SK-N-SH treated with all-trans-retinoic acid at 6 μM for 48 hours (cell line): Measurements from ENCODE around the gene CDYL.
A peak's percentile ranks its signal among the peaks of the same experiment; 100 is the strongest.

Experiments used
- ATAC-seq: fragments of 200-7000 bp; cut with Tn5 transposase; 3 replicates; pipeline ENCODE4 v1.9.1; 2020; ENCODE audit warnings: mild to moderate bottlenecking, moderate library complexity
- ARNTL ChIP-seq: fragments of 450-650 bp; formaldehyde crosslinking; IDR thresholded peaks from 2 replicates; pipeline ENCODE4 v1.5.0; 2020; ENCODE audit warnings: low read depth, mild to moderate bottlenecking, moderate library complexity, borderline replicate concordance
- BACH2 ChIP-seq: fragments of 250-450 bp; sonication (Bioruptor Pico); IDR thresholded peaks from 2 replicates; pipeline ENCODE4 v1.9.0; 2021; ENCODE audit warnings: mild to moderate bottlenecking, borderline replicate concordance
- CSDC2 ChIP-seq: fragments of 250-450 bp; sonication (Bioruptor Pico); IDR thresholded peaks from 2 replicates; pipeline ENCODE4 v1.5.0; 2020; ENCODE audit warnings: mild to moderate bottlenecking, moderate library complexity
- ESRRG ChIP-seq: fragments of 250-450 bp; sonication (Bioruptor Pico); IDR thresholded peaks from 2 replicates; pipeline ENCODE4 v1.6.1; 2021; ENCODE audit warnings: mild to moderate bottlenecking
- GLIS3 ChIP-seq: fragments of 250-450 bp; sonication (Bioruptor Pico); IDR thresholded peaks from 2 replicates; pipeline ENCODE4 v1.5.0; 2020; ENCODE audit warnings: mild to moderate bottlenecking, moderate library complexity
- ISL1 ChIP-seq: fragments of 250-450 bp; sonication (Bioruptor Pico); IDR thresholded peaks from 2 replicates; pipeline ENCODE4 v2.1.2; 2022; ENCODE audit warnings: mild to moderate bottlenecking, moderate library complexity
- OSR1 ChIP-seq: fragments of 250-450 bp; sonication (Bioruptor Pico); IDR thresholded peaks from 2 replicates; pipeline ENCODE4 v1.8.0; 2022; ENCODE audit warnings: moderate library complexity, mild to moderate bottlenecking, inconsistent platforms
- PPARA ChIP-seq: fragments of 250-450 bp; sonication (Bioruptor Pico); IDR thresholded peaks from 2 replicates; pipeline ENCODE4 v1.5.0; 2020; ENCODE audit warnings: mild to moderate bottlenecking, borderline replicate concordance
- RARB ChIP-seq: fragments of 250-450 bp; sonication (Bioruptor Pico); IDR thresholded peaks from 2 replicates; pipeline ENCODE4 v1.8.0; 2021; ENCODE audit warnings: mild to moderate bottlenecking, moderate library complexity
- SNAI2 ChIP-seq: fragments of 250-450 bp; sonication (Bioruptor Pico); IDR thresholded peaks from 2 replicates; pipeline ENCODE4 v1.5.0; 2020; ENCODE audit warnings: mild to moderate bottlenecking, moderate library complexity
- TCF4 ChIP-seq: fragments of 250-450 bp; sonication (Bioruptor Pico); IDR thresholded peaks from 2 replicates; pipeline ENCODE4 v1.8.0; 2021; ENCODE audit warnings: mild to moderate bottlenecking, moderate library complexity, borderline replicate concordance
- TOX ChIP-seq: fragments of 250-450 bp; sonication (Bioruptor Pico); IDR thresholded peaks from 2 replicates; pipeline ENCODE4 v1.8.0; 2021; ENCODE audit warnings: mild to moderate bottlenecking, moderate library complexity, borderline replicate concordance
- TSHZ2 ChIP-seq: fragments of 250-450 bp; sonication (Bioruptor Pico); IDR thresholded peaks from 2 replicates; pipeline ENCODE4 v1.5.0; 2020; ENCODE audit warnings: mild to moderate bottlenecking, moderate library complexity
- ZC3H10 ChIP-seq: fragments of 250-450 bp; sonication (Bioruptor Pico); IDR thresholded peaks from 2 replicates; pipeline ENCODE4 v1.5.1; 2021; ENCODE audit warnings: mild to moderate bottlenecking, moderate library complexity
- ZFP3 ChIP-seq: fragments of 250-450 bp; sonication (Bioruptor Pico); IDR thresholded peaks from 2 replicates; pipeline ENCODE4 v1.5.0; 2020; ENCODE audit warnings: mild to moderate bottlenecking, moderate library complexity
- ZFP30 ChIP-seq: fragments of 450-650 bp; formaldehyde crosslinking; IDR thresholded peaks from 2 replicates; pipeline ENCODE4 v1.5.0; 2022; ENCODE audit warnings: mild to moderate bottlenecking, moderate library complexity
- ZNF565 ChIP-seq: fragments of 450-650 bp; formaldehyde crosslinking; conservative IDR thresholded peaks from 2 replicates; pipeline ENCODE4 v1.5.0; 2020; ENCODE audit warnings: low read depth, mild to moderate bottlenecking, moderate library complexity
- ZNF70 ChIP-seq: fragments of 450-650 bp; formaldehyde crosslinking; IDR thresholded peaks from 2 replicates; pipeline ENCODE4 v1.5.0; 2020; ENCODE audit warnings: mild to moderate bottlenecking, moderate library complexity
- ZNF8 ChIP-seq: fragments of 450-650 bp; formaldehyde crosslinking; IDR thresholded peaks from 2 replicates; pipeline ENCODE4 v1.5.0; 2020; ENCODE audit warnings: mild to moderate bottlenecking, moderate library complexity
- TF ChIP-seq, protein P1 (sequence below): fragments of 250-450 bp; sonication (Bioruptor Pico); IDR thresholded peaks from 2 replicates; pipeline ENCODE4 v1.5.1; 2021; ENCODE audit warnings: mild to moderate bottlenecking, moderate library complexity
- TF ChIP-seq, protein P2 (sequence below): fragments of 250-450 bp; sonication (Bioruptor Pico); IDR thresholded peaks from 2 replicates; pipeline ENCODE4 v1.8.0; 2021; ENCODE audit warnings: low read depth, mild to moderate bottlenecking, moderate library complexity, borderline replicate concordance
- TF ChIP-seq, protein P3 (sequence below): fragments of 250-450 bp; sonication (Bioruptor Pico); IDR thresholded peaks from 2 replicates; pipeline ENCODE4 v1.8.0; 2020; ENCODE audit warnings: mild to moderate bottlenecking, moderate library complexity, borderline replicate concordance
- TF ChIP-seq, protein P4 (sequence below): fragments of 250-450 bp; sonication (Bioruptor Pico); IDR thresholded peaks from 2 replicates; pipeline ENCODE4 v1.5.1; 2020; ENCODE audit warnings: low read depth, mild to moderate bottlenecking, moderate library complexity

CDYL gene

GRCh38 chr6:4808396-4808795 is 32.2 kb downstream of the CDYL start:
- no peak for ATAC-seq

DNA sequence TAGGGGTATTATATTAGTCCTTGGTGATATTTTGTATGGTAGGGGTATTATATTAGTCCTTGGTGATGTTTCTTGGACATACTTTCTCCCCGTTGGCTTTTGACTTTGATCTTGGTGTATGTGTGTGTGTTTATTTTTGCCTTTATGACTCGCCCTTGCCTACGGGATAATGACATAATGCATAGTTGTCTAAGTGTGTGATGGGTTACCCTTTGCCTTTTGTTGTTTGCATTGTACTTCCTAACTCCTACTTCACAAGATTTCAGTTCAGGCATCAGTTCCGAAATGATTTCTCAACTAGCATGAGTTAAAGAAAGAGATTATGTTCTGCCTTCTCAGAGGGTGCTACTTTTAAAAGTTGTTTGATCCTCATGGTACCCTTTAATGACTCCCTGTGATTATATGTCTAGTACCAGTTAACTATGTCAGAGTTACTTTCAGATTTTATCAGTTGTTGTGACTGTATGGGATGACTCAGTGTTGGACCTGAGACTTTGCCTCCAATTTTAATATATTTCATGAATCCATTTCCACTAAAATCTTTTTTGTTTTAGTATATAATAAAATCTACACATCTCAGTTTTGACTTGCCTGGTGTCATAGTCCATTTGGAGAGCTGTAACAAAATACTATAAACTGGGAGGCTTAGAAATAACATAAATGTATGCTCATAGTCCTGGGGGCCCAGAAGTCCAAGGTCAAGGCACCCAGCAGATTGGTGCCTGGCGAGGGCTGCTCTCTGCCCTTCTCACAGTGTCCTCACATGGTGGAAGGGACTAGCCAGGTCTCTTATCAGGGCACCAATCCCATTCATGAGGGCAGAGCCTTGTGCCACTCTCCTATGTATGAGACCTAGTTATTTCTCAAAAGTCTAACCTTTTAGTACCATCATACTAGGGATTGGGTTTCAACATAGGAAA is 34.1 kb downstream of the CDYL start:
- peak; percentile 33; the same call in 1 of the 3 replicates for ATAC-seq
- TF ChIP-seq ESRRG (CRISPR knock-in tag) (no peak), ZC3H10 (CRISPR knock-in tag) (no peak), TOX (CRISPR knock-in tag) (no peak), PPARA (CRISPR knock-in tag) (no peak), RARB (no peak), BACH2 (CRISPR knock-in tag) (no peak), SNAI2 (no peak)
- TF ChIP-seq, protein P1, sequence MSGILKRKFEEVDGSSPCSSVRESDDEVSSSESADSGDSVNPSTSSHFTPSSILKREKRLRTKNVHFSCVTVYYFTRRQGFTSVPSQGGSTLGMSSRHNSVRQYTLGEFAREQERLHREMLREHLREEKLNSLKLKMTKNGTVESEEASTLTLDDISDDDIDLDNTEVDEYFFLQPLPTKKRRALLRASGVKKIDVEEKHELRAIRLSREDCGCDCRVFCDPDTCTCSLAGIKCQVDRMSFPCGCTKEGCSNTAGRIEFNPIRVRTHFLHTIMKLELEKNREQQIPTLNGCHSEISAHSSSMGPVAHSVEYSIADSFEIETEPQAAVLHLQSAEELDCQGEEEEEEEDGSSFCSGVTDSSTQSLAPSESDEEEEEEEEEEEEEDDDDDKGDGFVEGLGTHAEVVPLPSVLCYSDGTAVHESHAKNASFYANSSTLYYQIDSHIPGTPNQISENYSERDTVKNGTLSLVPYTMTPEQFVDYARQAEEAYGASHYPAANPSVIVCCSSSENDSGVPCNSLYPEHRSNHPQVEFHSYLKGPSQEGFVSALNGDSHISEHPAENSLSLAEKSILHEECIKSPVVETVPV: no peak

More at GRCh38 chr6:4808396-4808795, 32.2 kb downstream of the CDYL start:
- TF ChIP-seq, protein P2, sequence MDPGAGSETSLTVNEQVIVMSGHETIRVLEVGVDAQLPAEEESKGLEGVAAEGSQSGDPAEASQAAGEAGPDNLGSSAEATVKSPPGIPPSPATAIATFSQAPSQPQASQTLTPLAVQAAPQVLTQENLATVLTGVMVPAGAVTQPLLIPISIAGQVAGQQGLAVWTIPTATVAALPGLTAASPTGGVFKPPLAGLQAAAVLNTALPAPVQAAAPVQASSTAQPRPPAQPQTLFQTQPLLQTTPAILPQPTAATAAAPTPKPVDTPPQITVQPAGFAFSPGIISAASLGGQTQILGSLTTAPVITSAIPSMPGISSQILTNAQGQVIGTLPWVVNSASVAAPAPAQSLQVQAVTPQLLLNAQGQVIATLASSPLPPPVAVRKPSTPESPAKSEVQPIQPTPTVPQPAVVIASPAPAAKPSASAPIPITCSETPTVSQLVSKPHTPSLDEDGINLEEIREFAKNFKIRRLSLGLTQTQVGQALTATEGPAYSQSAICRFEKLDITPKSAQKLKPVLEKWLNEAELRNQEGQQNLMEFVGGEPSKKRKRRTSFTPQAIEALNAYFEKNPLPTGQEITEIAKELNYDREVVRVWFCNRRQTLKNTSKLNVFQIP (CRISPR knock-in tag): no peak
- TF ChIP-seq ZNF565 (CRISPR knock-in tag) (no peak), ZFP30 (no peak), SNAI2 (no peak), ZFP3 (CRISPR knock-in tag) (no peak), ISL1 (CRISPR knock-in tag) (no peak), OSR1 (CRISPR knock-in tag) (no peak), GLIS3 (CRISPR knock-in tag) (no peak), ZNF70 (CRISPR knock-in tag) (no peak), PPARA (CRISPR knock-in tag) (no peak), ZC3H10 (CRISPR knock-in tag) (no peak), ARNTL (CRISPR knock-in tag) (no peak), ZNF8 (CRISPR knock-in tag) (no peak), TCF4 (CRISPR knock-in tag) (no peak), RARB (no peak), TSHZ2 (no peak), CSDC2 (CRISPR knock-in tag) (no peak), BACH2 (CRISPR knock-in tag) (no peak)
- TF ChIP-seq, protein P3, sequence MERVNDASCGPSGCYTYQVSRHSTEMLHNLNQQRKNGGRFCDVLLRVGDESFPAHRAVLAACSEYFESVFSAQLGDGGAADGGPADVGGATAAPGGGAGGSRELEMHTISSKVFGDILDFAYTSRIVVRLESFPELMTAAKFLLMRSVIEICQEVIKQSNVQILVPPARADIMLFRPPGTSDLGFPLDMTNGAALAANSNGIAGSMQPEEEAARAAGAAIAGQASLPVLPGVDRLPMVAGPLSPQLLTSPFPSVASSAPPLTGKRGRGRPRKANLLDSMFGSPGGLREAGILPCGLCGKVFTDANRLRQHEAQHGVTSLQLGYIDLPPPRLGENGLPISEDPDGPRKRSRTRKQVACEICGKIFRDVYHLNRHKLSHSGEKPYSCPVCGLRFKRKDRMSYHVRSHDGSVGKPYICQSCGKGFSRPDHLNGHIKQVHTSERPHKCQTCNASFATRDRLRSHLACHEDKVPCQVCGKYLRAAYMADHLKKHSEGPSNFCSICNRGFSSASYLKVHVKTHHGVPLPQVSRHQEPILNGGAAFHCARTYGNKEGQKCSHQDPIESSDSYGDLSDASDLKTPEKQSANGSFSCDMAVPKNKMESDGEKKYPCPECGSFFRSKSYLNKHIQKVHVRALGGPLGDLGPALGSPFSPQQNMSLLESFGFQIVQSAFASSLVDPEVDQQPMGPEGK: no peak
- TF ChIP-seq, protein P4, sequence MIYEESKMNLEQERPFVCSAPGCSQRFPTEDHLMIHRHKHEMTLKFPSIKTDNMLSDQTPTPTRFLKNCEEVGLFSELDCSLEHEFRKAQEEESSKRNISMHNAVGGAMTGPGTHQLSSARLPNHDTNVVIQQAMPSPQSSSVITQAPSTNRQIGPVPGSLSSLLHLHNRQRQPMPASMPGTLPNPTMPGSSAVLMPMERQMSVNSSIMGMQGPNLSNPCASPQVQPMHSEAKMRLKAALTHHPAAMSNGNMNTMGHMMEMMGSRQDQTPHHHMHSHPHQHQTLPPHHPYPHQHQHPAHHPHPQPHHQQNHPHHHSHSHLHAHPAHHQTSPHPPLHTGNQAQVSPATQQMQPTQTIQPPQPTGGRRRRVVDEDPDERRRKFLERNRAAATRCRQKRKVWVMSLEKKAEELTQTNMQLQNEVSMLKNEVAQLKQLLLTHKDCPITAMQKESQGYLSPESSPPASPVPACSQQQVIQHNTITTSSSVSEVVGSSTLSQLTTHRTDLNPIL: no peak
